HUDEP-2 (cell line): ENCODE data around the gene RPUSD1.
A peak's percentile ranks its signal among the peaks of the same experiment; 100 is the strongest.
"Not testable (repeated sequence)": the region's sequence is repeated elsewhere in the genome, so short reads cannot be mapped to it uniquely, and the experiment has no call there.

Experiments
- DNase-seq, 76 experiments: peaks; one replicate each; lab custom pipeline; 2025; ENCODE audit not compliant: unreplicated experiment in 76 of 76; lab: John Stamatoyannopoulos, UW

RPUSD1 gene

DNA sequence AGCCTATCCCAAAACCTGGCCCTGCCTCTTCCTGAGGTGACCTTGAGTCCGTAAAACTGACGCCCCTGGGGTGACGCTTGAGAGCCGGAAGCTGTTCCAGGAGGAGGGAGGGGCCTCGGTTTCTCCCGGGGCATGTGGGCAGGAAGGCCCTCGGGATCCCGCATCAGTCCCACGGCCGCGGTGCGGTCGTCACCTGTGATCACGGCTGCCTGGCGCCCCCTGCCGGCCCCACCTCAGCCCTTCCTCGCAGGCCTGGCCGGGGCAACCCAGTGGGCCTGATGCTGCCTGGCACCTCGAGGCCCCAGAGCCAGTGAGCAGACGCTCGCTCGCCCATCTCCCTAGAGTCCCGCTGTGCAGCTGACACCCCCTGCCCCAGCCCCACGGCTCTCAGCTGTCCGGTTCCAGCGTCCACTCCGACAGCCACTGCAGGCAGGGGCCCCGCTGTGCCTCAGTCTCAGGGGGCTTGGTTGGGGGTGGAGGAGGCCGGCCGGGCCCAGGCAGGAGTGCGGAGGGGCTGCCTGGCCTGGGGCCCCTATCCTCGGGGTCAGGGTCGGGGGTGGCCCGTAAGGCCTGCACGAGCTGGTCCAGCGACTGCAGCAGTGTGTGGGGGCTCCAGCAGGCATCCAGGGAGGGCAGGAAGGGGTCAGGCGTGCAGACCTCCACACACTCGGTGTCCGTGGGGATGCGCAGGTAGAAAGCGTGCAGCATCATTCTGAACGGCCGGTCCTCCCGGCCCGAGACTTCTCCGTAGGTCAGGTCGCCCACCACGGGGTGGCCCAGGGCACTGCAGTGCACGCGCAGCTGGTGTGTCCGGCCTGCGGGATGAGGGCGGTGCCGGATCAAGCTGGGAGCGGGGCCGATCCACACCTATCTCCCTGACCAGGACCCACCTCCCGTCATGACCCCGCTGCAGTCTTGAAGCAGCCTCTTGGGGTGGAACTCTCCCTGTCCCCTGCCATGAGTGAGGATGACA is 2.3 kb downstream of the RPUSD1 start:
- DNase-seq, result peak in 60 of 76 experiments; percentile 8 to 76 (median 52)

DNA sequence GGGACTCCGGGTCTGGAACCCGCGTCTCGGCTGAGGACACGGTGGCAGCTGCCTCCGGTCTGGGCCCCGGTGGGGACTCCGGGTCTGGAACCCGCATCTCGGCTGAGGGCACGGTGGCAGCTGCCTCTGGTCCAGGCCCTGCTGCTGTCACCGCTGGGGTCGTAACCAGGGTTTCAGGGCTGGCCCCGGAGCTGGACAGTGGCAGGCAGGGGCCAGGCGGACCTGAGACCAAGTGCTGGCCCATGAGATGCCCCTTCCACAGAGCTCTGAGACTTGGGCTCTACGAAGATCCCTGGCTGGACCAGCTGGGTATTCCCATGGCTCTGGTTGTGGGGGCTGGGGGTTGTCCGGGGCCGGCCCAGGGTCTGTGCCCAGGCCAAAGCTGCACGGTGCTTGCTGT is 3.8 kb downstream of the RPUSD1 start:
- no peak for DNase-seq

DNA sequence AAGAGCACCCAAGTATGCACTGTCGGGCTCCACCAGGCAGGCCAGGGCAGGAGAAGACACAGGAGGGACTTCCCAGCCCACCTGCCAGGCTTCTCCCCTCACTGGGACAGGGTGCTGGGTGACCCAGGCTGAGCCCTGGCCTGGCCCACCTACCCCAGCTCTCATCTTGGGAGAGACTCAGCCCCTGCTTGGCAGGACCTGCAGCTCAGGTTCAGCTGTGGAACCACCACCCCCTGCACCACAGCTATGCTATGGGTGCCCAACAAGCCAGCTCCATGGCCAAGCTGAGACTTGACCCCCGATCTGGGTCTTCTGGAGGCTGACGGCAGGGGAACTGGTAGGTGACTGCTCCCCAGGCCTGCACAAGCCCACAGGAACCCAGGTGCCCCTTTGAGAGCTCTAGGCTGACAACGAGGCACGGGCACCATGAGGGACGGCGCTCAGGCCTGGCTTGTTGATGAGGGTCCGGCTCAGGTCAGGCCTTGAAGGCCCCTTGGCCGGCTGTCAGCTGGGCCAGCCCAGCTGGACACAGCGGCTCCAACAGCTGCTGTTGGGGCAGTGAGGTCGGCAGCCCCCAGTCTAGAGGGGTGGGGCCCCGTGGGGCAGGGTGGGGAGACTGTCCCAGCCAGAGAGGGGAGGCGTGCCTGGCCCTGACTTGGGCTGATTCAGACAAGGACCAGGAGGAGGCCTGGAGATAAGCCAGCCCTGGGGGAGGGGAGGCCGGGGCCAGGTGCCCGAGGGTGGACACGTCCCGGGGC is 4.6 kb downstream of the RPUSD1 start:
- DNase-seq, result peak in 46 of 76 experiments; percentile 6 to 65 (median 31)

DNA sequence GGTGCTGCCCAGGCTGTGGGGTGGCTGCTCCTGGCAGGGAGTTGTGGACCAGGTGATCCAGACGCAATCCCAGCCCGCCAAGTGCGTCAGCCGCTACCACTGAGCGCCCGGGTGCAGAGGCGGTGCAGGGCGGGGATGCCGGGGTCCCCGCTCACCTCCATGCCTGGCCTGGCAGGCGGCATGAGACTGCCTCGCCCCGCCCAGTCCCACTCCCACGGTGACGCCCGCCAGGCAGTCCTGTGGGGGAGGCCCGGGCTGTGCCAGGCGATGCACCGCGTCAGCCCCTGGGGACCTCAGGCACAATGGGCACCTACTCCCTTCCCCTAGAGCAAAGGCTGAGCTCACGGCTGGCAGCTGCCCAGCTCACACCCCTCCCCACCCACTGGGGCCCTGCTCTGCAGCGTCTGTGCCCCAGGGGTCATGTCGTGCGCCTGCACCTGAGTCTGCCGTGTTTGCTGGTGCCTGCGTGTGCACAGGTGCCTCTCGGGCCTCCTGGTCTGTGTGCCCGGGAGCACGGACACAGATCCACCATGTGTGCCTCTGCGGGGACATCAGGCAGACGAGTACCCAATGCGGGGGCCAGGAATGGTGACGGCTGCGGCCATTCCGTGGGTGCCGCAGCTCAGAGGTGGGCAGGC is 5.3 kb downstream of the RPUSD1 start:
- DNase-seq, result no peak

DNA sequence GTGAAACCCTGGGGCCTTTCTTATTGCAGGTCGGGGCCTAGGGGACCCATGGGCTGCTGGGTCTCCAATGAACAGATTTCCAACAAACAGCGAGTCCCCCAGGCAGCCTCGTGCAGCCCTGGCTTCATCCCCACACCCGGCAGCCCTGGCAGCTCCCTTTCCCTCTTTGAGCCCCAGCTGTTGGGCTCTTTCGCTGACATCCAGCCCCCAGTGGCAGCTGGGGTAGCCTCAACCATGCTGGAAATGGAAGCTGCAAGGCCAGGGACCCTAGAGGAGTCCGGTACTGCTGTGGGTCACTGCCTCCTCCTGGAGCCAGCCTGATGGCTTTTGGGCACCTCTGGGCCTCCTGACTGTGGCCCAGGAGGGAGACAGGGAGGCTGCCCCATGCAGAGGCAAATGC is 5.9 kb downstream of the RPUSD1 start:
- no peak for DNase-seq

DNA sequence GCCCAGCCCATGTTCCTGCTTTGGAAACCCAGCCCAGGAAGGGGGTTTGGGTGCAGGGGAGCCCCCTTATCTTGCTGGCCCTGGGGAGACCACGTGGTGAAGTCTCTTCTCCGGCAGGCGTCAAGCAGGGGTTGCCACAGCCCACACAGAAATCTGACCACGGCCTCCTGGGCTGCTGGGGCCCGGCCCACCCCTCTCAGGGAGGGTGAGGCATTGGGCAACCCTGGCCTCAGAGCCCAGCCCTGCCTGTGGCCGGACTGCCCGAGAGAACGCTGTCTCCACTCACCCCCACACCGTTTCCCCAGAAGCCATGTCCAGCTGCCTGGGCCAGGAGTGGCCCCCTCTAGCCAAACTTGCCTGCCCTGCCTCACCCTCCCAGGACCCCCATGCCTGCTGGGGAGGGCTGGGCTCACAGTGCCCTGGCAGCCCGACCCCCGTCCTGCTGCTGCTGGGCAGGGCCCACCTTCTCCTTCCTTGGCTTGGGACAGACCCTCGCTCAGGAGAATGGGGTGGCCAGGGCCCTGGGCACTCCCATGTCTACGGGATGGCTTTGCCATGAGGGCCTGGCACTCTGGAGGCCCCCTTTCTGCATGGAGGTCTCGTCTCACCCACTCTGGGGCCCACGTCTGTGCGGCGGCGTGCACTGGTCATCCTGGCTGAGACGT is 6.7 kb downstream of the RPUSD1 start:
- no peak for DNase-seq

DNA sequence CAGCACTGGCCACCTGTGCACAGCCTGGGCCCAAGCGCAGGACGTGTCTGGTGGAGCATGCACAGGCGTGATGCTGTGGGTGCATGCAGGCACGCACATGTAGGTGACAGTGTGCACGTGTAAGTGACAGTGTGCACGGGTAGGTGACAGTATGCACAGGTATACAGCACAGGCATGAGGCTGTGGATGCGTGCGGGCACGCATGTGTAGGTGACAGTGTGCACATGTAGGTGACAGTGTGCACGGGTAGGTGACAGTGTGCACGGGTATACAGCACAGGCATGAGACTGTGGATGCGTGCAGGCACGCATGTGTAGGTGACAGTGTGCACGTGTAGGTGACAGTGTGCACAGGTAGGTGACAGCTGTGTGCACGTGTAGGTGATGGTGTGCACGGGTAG is 7.9 kb downstream of the RPUSD1 start:
- DNase-seq, result no peak

DNA sequence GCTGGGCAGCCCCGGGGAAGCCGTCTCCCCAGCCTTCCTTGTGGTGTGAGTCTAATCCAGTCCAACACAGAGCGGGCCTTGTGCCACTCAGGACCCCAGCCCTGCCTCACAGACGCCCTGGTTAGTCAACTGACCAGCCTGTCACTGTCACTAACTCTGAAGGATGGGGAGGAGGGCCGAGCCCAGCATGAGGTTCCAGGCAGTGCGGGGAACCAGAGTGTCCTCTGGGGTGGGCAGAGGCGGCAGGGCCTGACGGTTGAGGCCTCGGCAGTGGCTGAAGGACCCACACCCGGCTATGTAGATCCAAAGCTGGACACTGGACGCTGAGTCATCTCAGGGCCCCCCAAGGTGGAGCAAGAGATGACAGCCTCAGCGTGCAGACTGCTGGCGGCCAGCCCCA is 8.6 kb downstream of the RPUSD1 start:
- no peak for DNase-seq

DNA sequence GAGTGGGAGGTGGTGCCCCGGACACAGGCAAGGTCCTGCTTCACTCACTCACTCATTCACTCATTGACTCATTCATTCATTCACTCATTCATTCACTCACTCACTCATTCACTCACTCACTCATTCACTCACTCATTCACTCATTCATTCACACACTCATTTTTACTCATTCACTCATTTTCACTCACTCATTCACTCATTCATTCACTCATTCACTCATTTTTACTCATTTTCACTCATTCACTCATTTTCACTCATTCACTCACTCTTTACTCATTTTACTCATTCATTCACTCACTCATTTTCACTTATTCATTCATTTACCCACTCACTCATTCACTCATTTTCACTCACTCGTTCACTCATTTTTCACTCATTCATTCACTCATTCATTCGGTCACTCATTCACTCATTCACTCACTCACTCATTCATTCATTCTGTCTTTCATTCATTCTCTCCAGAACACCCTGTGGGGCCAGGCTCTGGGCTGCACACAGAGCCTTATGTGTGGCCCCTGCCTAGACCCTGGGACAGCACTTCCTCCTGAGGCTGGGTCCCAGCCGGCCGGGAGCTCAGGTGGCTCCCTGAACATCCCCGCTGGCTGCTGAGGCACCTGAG is 9.2 kb downstream of the RPUSD1 start:
- DNase-seq, result no peak

DNA sequence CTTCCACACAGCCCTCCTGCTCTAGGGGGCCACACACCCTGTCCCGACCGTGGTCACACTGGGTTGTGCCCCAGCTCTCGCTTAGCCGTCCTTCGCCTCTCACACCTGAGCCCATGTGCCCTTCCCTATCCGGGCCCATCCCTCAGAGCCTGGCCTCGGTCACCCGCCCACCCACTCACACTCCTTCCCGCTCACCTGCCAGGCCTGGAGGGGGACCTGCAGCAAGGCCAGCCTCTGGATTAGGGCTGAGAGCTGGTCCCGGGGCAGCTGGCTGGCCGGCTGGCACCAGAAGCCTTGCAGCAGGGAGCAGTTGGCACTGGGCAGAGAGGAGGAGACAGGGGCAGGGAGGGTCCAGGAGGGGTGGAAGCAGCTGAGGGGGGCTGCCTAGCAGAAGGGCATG is 9.7 kb downstream of the RPUSD1 start:
- no peak for DNase-seq

DNA sequence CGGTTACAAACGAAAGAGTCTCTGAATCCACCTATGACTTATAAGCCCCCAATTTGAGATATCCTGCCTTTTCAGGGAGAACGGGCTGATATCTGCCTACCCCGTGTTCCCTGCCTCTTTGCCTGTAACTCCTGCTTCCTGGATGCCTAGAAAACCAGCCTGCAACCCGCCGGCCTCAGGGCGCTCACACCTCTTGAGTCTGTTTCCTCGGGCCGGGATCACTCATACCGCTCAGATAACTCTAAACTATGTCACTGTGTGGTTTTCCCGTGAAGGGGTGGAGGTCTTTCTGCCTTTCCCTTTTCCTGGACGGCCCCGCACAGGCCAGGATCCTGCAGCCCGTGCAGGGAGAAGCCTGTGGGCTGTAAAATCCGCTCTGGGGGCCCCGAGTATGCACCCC is 10.4 kb downstream of the RPUSD1 start:
- DNase-seq, result no peak

DNA sequence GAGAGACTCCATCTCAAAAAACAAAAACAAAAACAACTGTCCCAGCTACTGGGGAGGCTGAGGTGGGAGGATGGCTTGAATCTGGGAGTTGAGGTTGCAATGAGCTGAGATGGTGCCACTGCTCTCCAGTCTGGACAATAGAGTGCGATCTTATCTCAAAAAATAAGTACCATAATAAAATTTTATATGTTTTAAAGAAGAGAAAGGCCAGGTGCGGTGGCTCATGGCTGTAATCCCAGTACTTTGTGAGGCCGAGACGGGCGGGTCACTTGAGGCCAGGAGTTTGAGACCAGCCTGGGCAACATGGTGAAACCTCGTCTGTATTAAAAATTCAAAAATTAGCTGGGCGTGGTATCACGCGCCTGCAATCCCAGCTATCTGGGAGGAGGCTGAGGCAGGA is 11.4 kb downstream of the RPUSD1 start:
- no peak for DNase-seq

DNA sequence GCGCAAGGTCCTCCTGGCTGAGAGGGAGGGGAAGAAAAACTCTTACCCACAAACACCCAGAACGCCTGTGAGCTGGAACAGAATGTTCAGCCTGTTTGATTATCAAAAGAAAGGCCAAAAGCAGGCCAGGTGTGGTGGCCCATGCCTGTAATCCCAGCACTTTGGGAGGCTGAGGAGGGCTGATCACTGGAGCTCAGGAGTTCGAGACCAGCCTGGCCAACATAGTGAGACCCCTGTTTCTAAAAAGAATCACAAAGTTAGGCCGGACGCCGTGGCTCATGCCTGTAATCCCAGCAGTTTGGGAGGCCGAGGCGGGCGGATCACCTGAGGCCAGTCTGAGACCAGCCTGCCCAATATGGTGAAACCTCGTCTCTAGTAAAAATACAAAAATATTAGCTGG is 11.9 kb downstream of the RPUSD1 start:
- not testable (repeated sequence) for DNase-seq

DNA sequence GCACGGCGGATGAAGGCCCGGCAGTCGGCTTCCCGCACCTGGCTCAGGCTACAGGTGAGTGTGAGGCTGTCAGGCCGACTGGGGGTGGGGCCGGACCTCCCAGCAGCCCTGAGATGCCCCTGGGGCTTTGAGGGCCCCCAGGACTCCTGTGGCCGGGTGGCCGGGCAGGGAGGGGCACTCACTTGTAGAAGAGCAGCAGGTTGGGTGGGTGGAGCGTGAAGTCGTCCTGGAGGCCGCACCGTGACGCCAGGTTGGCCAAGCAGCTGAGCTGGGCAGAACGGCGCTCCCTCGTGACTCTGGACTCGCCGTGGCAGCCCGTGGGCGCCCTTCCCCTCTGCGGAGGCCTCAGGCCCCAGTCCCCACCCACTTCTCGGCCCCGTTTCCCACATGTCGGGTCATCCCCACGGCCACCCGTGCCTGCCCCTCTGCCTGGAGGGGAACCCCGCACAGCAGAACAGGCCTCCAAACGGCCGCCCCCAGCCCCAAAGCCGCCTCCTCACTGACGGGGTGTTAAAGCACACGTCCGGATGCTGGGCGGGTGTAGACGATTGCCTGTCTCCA is 12.9 kb downstream of the RPUSD1 start:
- no peak for DNase-seq

DNA sequence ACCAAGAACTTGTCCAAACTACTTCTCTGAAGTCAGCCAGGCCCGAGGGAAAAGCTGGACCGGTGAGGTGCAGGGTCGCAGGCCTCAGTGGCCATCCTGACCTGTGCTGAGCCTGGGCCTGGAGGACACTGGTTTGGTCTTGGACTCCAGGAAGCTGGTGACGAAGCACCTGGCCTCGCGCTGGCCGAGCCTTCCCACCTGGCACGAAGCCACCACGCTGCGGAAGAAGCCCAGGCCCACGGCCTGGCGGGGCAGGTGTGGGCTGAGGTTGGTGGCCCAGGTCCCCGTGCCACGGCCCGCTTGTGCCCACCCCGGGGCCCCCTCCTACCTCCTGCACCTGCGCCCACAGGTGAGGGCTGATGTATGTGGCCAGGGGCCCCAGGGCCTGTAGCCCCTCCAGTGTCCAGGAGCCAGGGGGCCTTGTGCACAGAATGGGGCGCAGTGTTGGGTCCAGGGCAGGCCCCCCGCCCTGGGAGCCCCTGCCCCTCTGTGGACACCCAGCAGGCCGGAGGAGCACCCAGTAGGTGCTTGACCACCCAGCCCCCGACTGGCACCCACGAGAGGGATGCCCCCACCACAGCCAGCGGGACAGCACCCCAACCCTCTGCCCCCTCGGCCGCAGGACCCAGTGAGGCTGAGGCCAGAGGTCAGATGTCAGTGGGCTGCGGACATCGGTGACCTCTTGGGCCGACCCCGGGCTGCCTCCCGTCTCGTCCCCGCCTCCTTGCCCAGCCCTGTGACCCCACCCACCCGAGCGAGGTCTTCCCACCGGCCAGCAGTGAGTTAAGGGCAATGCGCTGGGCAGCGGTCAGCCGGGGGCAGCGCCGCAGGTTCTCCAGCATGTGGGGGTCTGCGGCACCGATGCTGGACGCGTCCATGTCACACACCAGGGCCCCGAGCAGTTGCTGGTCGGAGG is 13.8 kb downstream of the RPUSD1 start:
- DNase-seq, result no peak

DNA sequence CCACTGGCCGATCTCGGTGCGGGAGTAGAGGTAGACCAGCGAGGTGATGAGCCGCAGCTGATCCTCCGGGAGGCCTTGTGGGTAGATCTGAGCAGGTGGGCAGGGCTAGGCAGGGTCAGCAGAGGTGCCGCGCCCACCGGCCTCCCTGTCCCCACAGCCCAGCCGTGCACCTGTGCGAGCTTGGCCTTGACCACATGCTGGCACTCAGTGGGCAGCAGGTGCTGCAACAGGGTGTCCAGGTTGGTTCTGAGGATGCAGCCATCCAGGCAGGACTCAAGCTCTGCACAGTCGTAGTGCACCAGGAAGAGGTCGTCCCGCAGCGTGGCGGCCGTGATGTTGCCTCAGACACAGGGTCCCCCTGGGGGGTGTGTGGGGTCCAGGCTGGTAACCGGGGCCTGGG is 15.2 kb downstream of the RPUSD1 start:
- no peak for DNase-seq

DNA sequence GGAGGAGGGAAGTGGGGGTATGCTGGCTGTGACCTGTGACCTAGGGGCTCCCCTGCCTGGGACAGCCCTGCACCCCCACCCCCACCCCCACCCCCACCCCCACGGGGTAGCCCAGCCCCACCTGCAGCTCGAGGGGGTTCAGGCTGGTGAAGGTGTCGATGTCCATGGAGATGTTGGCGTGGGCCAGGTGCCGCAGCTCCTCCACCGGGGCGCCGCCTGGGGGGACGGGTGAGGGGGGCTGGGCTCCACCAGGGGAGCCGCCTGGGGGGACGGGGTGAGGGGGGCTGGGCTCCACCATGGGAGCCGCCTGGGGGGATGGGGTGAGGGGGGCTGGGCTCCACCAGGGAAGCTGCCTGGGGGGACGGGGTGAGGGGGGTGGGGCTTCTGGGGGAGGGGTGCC is 17.8 kb downstream of the RPUSD1 start:
- no peak for DNase-seq

DNA sequence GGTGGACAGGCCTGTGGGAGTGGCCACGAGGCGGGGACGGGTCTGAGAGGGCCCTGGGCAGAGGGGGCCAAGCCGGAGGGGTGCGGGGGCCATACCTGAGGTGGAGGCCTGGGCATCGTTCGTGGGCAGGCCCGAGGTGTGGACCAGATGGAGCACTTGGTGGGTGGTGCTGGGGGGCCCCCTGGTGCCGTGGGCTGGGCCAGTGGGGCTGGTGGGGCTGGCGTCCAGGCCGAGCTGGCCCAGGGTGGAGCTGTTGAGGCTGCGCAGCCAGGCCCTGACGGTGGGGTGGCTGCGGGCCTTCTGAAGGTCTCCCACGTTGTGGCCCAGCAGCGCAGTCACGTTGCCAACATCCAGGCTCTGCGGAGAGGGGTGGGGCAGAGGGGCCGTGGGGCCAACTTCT is 18.2 kb downstream of the RPUSD1 start:
- no peak for DNase-seq

DNA sequence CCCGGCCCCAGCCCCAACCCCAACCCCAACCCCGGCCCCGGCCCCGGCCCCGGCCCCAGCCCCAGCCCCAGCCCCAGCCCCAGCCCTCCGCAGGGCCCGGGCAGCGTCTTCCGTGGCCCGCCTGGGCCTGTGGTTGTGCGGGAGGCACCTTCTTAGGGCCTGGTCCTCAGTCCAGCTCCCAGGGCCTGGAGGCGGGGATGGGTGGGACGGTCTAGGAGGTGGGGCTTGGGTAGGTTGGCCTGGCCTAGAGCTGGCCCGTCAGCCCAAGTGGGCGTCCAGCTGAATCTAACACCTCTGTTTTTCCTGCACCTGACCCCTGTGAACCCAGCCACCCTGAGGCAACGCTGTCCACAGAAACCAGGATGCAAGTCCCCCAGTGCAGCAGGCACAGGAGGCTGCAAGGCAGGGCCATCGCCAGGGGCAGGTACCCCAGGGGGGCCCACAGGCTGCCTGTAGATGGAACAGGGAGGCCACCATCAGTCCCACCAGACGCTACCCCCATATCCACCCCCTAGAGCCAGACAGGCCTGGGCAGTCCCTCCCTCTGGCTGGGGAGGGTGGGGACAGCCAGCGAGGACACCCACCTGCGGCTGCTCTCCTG is 18.9 kb downstream of the RPUSD1 start:
- no peak for DNase-seq
